Measurements from ENCODE around the gene NUCKS1. TPM values are rescaled to one million over a fixed set of nuclear protein-coding genes. Genes with fewer than 3 reads are reported as not detected.

The NUCKS1 gene
- total and polyA plus RNA-seq, 10 donors, result 26.9 to 142 (median 96.7) TPM

DNA sequence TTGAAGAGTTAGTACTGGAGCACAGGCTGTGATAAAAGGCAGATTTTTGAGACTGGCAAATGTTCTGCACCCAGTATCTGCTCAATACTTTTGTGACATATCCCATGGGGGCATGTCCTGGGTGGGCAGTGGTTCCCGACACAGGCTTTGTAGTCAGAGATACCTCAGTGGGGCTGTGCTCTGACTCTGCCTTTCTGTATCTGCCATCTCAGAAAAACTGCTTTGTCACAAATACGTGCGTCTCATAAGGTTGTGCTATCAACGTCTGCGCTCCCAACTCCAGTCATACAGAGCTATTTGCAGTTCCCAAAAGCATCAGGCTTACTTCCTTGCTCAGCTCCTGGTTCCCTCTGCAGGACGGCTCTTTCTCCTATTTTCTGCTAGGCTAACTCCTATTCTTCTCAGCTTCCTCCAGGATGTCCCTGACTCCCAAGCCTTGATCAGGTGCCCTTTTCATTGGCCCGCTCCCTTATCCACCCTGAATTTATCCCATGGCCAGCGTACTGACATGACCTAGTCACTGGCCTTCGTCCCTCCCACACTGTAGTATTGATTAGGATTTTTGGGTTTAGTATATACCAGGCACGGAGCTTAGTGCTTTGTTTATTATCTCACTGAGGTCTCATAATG is 37.4 kb upstream of the NUCKS1 start:
- Histone ChIP-seq H3K9me3 (no peaks in the 10 kb centered on the region), H3K36me3 (peaks cover 0 to 34% (median 18%) of the 10 kb centered on the region in 6 donors), H3K27ac (no peak overlapping the region), H3K4me3 (no peak overlapping the region), H3K27me3 (replicated peaks in 1 of 7) (no peaks in the 10 kb centered on the region), H3K4me1 (no peaks in the 10 kb centered on the region)
- intact Hi-C loops (cut with DNase I; ENCODE audit: low total_unique reads), result no loop called here
- WGBS, 5 donors, result 73 to 85% (median 82%) methylated on average over 10 of the region's 10 CpGs
- DNase-seq, result no peak
- TF ChIP-seq CTCF (IDR thresholded peaks at IDR 0.05 in 8 of 11, conservative IDR thresholded peaks at IDR 0.05 in 3 of 11) (no peak), POLR2AphosphoS5 (IDR thresholded peaks at IDR 0.05) (no peak), POLR2A (IDR thresholded peaks at IDR 0.05) (no peak)

GRCh38 chr1:205786601-205787000 is 36.6 kb upstream of the NUCKS1 start:
- Histone ChIP-seq H3K9me3 (no peaks in the 10 kb centered on the region), H3K27ac (no peak overlapping the region), H3K36me3 (peaks cover 0 to 26% (median 17%) of the 10 kb centered on the region in 6 donors), H3K27me3 (replicated peaks in 1 of 7) (no peaks in the 10 kb centered on the region), H3K4me3 (no peak overlapping the region), H3K4me1 (no peaks in the 10 kb centered on the region)
- intact Hi-C loops (cut with DNase I; ENCODE audit: low total_unique reads), result no loop called here
- TF ChIP-seq POLR2A (IDR thresholded peaks at IDR 0.05) (no peak), POLR2AphosphoS5 (IDR thresholded peaks at IDR 0.05) (no peak), CTCF (IDR thresholded peaks at IDR 0.05 in 8 of 11, conservative IDR thresholded peaks at IDR 0.05 in 3 of 11) (no peak)
- no peak for DNase-seq
- WGBS, 5 donors, result 67 to 72% (median 69%) methylated on average over 4 of the region's 4 CpGs

GRCh38 chr1:205785446-205785845 is 35.5 kb upstream of the NUCKS1 start:
- DNase-seq, result no peak
- Histone ChIP-seq H3K36me3 (peaks cover 0 to 15% (median 6%) of the 10 kb centered on the region in 6 donors), H3K4me1 (no peaks in the 10 kb centered on the region), H3K4me3 (no peak overlapping the region), H3K27ac (no peak overlapping the region), H3K27me3 (replicated peaks in 1 of 7) (no peaks in the 10 kb centered on the region), H3K9me3 (no peaks in the 10 kb centered on the region)
- WGBS, 5 donors, result 90 to 95% (median 91%) methylated on average over 9 of the region's 9 CpGs
- intact Hi-C loops (cut with DNase I; ENCODE audit: low total_unique reads), result no loop called here
- TF ChIP-seq CTCF (IDR thresholded peaks at IDR 0.05 in 8 of 11, conservative IDR thresholded peaks at IDR 0.05 in 3 of 11), result no peak
- no peak for TF ChIP-seq POLR2A (IDR thresholded peaks at IDR 0.05)
- no peak for TF ChIP-seq POLR2AphosphoS5 (IDR thresholded peaks at IDR 0.05)

GRCh38 chr1:205783904-205784303 is 33.9 kb upstream of the NUCKS1 start:
- H3K36me3 ChIP-seq, result no peaks in the 10 kb centered on the region
- no peak for TF ChIP-seq POLR2AphosphoS5 (IDR thresholded peaks at IDR 0.05)
- TF ChIP-seq POLR2A (IDR thresholded peaks at IDR 0.05), result no peak
- no peak for TF ChIP-seq CTCF (IDR thresholded peaks at IDR 0.05 in 8 of 11, conservative IDR thresholded peaks at IDR 0.05 in 3 of 11)
- no peaks in the 10 kb centered on the region for H3K4me1 ChIP-seq
- H3K9me3 ChIP-seq, result no peaks in the 10 kb centered on the region
- 97 to 99% (median 97%) methylated on average over 4 of the region's 4 CpGs for WGBS, 5 donors
- intact Hi-C loops (cut with DNase I; ENCODE audit: low total_unique reads), result no loop called here
- DNase-seq, result no peak
- H3K27ac ChIP-seq, result no peak overlapping the region
- H3K27me3 ChIP-seq (replicated peaks in 1 of 7), result no peaks in the 10 kb centered on the region
- no peak overlapping the region for H3K4me3 ChIP-seq

Measured in spleen (tissue), 11 donors.